NCI-H226 (cell line): Measurements from ENCODE around the gene KRT81.
"Not testable (repeated sequence)": the region's sequence is repeated elsewhere in the genome, so short reads cannot be mapped to it uniquely, and the experiment has no call there.

Experiments
- DNase-seq: peaks from one replicate; pipeline ENCODE4 v3.0.0-alpha.2; 2015

Gene KRT81

GRCh38 chr12:52294803-52295202 is 3.5 kb upstream of the KRT81 start:
- no peak for DNase-seq

- DNase-seq = no peak
These were observed 2.6 kb upstream of the KRT81 start for GRCh38 chr12:52293926-52294325.

- DNase-seq = not testable (repeated sequence)
These were observed 725 bp downstream of the KRT81 start for GRCh38 chr12:52290483-52291134.

- DNase-seq = not testable (repeated sequence)
These were observed 3.2 kb downstream of the KRT81 start for GRCh38 chr12:52287816-52288805.

GRCh38 chr12:52286857-52287785 is 4.2 kb downstream of the KRT81 start:
- DNase-seq = not testable (repeated sequence)

GRCh38 chr12:52285851-52286530 is 5.3 kb downstream of the KRT81 start:
- DNase-seq = no peak

DNA sequence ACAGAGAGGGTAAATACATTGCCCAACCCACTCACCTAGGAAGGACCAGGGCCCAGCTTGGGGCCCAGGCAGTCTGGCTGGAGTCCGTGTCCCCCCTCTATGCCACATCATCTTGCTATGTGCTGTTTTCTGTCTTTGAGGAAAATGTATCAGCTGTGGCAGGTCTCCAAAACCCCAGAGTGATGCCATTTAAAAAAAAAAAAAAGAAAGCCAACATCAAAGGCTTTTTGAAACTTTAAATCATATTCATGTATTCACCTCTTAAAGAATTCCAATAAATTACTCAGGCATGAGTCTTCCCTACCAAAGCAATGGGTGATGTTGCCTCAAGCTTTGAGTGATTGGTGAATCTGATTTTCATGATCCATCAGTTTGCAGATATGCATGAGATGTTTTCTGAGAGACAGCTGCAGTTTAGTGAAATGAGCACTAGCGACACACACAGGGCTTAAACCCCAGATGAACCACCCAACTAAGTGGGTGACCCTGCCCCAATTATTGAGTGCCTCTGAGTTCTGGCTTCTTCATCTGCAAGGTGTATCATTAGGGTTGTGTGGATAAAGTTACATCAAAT is 6.1 kb downstream of the KRT81 start:
- DNase-seq = peak; percentile 39

DNA sequence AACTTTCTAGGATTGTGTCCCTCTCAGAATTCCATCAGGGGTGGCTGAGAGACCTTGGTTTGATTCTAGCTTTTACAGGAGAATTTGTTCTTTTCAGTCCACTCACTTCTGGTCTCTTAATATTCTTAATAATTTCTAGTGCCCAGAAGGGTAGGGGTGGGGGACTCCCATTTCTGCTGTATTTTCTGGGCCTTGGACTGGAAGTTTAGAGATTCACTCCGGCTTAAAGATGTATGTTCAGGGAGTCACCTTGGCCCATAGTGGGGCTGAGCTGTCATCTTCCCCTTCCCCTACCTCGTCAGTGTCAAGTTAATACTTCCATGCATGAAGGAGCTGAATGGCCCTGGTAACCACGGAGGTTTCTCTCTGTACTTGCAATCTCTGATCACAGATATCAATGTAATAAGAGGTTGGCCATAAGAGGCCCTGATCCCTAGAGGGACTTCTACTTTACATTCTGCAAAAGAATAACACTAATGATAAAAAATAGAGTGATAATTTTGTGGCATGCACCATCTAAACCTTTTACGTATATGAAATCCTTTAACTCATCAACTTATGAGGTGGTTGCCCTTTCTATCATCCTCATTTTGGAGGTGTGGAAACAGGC is 6.7 kb downstream of the KRT81 start:
- DNase-seq = no peak

DNA sequence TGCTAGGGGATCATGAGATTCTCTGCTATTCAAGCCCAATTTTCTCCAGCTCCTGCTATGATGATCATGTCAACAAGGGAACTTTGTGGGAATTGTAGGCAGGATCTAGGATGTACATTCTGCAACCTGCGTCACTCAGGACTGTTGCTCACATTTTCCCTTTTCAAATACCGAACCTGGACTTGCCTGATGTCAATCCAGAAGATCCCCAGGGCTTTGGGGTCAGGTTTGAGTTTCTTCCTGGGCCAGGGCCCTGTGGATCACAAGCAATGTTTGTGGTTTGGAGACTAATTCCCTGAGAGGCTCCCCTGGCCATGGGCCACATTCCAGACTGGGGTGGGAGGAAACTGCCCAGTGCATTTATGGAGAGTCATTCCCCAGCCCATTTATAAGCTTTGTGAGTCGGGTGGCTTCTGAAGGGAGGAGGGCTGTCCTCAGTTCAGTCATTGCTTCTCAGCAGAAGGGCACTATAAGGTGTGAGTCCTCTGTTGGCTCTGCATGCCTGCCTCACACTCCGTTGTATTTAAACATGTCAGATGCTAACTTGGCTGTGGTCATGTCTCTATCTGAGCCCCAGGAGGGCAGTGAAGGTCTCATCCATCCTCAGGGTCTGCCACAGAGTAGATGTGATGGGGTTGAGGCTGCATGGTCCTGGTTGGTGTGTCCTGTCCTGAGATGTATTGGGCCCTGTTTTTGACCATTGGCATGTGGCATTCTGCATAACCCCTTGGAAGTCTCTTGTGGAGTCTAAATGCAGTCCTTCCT is 10.4 kb downstream of the KRT81 start:
- DNase-seq = peak; percentile 100

GRCh38 chr12:52280319-52280795 is 11.0 kb downstream of the KRT81 start:
- DNase-seq = peak; percentile 99

DNA sequence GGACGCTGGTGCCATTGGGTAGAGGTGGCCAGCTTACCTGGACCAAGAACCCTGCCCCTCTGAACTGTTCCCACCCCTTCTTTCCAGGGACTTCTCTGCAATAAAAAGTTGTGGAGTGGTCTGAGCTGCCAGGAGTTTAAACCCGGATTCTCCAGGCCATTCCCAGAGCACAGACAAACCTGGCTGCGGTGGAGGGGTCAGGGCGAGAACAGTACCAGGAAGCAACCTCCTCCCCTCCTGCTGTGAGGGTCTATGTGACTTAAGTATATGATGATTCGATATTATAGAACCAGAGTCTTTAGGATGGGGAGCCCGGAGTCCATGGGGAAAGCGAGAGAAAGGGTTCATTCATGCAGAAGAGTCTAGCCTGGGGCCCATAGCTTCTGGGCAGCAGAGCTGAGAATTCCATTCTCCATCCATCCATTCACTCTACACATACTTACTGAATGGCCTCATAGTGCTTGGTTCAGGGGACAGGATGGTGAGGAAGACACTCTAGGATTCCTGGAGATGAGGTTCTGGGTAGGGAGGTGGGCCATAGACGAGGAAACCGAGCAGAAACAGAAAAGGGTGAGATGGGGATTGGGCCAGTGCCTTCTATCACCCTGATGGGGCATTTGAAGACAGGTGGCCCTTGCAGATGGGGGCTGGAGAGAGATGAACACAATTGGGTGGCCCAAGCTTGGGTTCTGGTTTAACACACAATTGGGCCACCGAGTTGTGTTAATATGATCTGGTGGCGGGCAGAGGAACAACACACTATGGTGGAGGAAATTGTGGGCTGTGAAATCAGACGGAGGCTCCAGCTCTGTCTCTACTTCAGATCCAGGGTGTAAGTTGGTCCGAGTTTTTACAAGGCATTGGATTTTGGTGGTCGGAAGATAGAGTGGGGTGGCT is 11.7 kb downstream of the KRT81 start:
- DNase-seq = no peak

DNA sequence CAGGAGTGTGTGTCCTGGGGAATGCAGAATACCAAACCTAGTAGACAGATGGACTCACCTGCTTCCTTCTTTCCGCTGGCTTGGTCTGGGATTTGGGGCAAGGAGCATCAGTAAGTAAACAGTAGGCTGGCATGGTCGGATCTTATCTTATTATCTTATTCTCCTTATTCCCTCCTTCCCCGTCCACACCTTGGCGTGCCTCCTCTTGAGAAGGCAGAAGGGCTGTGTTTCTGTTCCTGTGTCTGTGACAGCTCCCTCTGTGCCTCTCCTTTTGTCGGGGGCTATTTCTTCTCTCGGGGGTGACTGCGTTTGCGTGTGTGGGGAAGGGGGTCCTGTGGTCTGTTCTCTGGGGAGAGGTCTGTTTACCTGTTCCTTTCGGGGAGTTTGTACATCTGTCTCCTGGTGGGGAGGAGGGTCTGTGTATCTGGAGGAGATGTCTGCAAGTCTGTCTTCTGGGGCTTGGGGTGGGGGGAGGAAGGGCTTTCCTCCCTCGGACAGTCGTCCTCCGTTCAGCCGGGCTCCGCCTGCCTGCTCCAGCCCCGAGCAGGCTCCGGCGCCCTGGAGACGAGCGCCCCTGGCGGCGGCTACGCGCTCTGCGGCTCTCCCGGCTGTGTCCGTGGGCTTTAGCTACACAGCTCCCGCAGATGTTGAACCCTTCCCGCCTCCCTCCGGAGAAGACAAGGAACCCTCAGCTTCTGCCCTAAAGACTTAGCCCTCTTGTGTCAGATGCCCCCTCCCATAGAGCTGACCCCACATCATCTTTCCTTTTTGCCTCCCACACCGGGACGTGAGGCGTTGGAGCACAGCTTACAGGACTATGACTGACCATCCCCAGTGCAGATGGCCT is 12.5 kb downstream of the KRT81 start:
- DNase-seq = peak; percentile 80

GRCh38 chr12:52277486-52278245 is 13.7 kb downstream of the KRT81 start:
- DNase-seq = no peak

GRCh38 chr12:52275686-52276085 is 15.6 kb downstream of the KRT81 start:
- no peak for DNase-seq

GRCh38 chr12:52274521-52275120 is 16.7 kb downstream of the KRT81 start, which contains the start of gene KRT86:
Gene KRT86, plus strand, starts transcription at chr12:52274645. Its CDS starts 27,272 bp downstream, at chr12:52301917.
- no peak for DNase-seq

- DNase-seq = no peak
These were observed 20.2 kb downstream of the KRT81 start for GRCh38 chr12:52271158-52271557.

GRCh38 chr12:52270541-52271070 is 20.7 kb downstream of the KRT81 start:
- DNase-seq = no peak
